NOMO-1 (cell line): ENCODE data around the gene STAM.

ENCODE experiments used
- DNase-seq, 2 experiments: peaks; one replicate each; lab custom pipeline; 2025; ENCODE audit not compliant: unreplicated experiment in 2 of 2; lab: John Stamatoyannopoulos, UW

The STAM gene

GRCh38 chr10:17673471-17674061 is 29.6 kb downstream of the STAM start:
- no peak for DNase-seq

DNA sequence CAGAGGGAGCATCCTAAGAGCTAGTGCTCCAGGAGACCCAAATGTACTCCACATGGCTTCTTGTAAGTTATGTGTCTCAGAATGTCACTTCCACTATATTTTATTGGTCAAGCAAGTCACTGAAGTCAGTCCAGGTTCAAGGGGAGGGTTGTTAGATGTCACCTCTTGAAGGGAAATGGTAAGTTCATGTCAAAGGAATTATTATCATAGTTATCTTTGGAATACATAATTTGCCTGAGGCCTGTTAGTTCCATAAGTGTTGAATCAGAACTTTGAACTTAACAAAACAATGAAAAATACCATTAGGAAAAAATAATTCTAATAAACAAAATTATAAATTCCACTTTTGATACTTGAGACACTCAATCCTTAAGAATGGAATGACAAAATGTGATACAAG is 30.6 kb downstream of the STAM start:
- no peak for DNase-seq

- no peak for DNase-seq
Observed at GRCh38 chr10:17675638-17676037, 31.7 kb downstream of the STAM start.

- no peak for DNase-seq
Observed at GRCh38 chr10:17676919-17677318, 33.0 kb downstream of the STAM start.

DNA sequence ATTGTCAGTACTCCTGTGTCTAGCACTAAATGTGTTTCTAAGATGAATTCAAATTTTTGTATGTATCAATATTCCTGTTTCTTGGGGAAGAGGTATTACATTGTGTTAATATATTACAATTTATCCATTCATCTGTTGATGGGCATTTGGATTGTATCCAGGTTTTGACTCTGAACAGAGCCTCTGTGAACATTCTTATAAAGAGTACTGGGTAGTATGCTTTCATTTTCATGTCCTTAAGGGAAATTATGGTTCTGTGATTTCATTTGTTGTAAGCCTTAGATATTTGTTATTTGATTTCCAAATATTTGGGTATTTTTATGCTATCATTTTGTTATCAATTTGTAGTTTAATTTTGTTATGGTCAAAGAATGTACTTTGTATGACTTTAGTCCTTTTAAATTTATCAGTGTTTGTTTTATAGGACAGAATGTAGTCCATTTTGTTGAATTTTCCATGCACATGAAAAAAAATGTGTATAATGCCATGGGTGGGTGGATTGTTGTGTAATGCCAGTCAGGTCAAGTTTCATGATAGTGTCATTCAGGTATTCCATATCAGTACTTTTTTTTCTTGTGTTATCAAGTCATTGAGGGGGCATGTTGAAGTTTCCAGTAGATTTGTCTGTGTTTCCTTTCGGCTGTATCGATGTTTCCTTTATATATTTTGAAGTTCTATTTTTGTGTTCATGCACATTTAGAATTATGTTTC is 38.4 kb downstream of the STAM start:
- DNase-seq, result no peak

DNA sequence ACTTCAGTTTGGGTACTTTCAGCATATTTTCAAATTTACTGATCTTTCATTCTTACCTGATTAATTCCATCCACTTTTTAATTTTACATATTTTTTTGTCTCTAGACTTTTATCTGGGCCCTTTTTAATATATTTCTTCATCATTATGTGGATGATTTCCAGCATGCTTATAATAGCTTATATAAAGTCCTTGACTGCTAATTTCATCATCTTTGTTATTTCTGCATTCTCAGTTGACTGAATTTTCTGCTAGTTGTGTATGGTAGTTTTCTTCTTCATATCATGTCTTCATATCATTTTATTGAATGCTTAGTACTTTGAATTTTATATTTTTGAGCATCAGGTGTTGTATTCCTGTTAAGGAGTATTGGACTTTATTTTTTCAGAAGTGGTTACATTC is 39.6 kb downstream of the STAM start:
- DNase-seq, result no peak

- no peak for DNase-seq
Observed at GRCh38 chr10:17684537-17684936, 40.6 kb downstream of the STAM start.

DNA sequence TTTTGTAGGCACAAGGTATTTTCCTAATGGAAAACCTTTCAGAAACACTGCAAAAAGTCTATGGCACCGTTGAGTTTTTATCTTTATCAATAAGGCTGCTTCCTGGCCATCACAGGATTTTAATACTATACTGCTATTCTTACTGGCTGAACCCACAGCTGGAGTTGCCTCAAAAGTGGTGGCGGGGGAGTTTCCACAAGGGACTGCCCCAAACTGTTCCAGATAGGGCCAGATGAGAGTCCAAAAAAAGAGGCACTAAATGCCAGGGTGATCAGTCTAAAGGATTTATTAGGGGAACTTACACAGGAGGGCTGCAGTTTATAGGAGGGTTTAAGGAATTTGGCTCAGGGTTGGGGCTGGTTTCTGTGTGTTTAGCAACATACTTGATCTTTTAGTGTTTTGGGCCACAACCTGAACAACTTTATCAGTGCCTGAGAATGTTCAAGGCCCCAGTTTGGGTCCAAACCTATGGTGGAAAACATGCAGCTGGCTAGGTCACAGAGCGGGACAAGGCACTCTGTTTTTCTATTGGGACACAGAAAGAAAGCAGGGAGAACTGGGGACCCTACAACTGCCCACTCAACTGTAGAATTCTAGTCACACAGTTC is 41.4 kb downstream of the STAM start:
- no peak for DNase-seq

- no peak for DNase-seq
Observed at GRCh38 chr10:17687117-17687831, 43.3 kb downstream of the STAM start.

DNA sequence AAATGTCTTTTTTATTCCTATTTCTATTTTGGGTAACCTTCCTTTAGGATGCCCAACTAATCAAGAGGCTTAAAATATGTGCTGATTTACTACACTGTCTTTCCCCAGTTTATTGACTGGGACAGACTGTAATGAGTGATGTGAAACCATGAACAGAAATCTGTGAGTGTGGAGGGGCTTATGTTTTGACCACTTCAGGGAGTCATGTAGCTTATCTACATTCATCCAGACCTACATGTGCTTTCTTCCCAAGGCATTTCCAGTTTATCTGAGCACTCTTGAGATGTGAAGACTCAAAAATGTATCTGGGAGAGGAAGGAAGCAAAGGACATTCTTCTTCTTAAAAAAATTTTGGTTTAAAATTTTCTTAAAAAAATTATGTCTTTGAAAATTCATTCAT is 45.2 kb downstream of the STAM start:
- no peak for DNase-seq

GRCh38 chr10:17693009-17693408 is 49.1 kb downstream of the STAM start:
- DNase-seq, result no peak

DNA sequence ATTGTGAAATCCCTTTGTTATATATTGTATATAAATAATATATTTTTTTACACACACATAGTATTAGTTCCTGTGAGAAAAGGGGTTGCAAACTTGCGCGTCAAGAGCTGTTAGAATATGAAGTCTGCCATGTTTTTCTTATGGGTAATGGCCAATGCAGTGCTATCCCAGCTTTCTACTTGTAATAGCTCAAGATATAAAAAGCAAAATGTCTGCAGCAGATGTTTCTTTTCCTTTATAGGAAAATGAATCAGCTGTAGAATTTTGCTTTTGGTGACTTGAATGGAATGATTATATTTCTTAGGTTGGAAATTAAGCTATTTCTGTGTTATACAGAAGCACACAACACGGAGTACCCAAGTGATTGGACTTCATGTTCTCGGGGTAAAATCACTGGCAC is 54.7 kb downstream of the STAM start:
- no peak for DNase-seq

GRCh38 chr10:17701301-17701700 is 57.4 kb downstream of the STAM start:
- no peak for DNase-seq

DNA sequence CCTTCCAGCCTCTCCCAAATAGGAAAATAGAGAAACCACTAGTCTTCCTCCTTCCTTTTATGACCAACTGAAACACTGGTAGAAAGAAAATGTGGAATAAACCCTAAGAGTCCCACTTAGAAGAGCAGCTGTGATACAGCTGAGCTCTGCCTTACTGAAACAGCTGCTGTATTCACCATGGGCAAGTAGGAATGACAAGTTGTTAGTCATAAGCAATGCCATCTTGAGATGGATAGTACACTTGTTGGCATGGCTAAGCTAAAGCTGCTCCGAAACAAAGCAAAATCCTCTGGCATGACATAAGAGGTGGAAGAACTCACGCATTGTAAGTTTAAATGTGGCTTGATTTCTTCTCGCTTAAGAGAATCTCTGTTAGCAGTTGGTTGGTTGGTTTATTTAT is 59.8 kb downstream of the STAM start:
- DNase-seq, result no peak

DNA sequence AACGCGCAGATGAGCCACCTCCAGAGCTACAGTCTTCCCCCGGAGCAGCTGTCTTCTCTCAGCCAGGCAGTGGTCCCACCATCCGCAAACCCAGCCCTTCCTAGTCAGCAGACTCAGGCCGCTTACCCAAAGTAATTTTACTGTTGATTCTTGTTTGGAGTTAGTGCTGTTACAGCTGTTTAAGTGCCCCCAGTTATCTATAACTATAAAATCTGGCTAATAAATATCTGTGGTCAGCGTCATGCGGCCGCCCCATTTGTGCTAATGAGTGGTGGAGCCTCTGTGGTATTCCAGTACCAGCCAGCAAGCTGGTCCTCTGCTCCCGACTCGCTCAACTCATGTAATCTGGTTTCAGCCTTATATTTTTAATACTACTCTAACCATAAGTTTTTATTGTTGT is 64.9 kb downstream of the STAM start:
- DNase-seq, result no peak

- DNase-seq, result no peak
Observed at GRCh38 chr10:17709492-17709891, 65.5 kb downstream of the STAM start.

- no peak for DNase-seq
Observed at GRCh38 chr10:17710181-17710580, 66.2 kb downstream of the STAM start.

- no peak for DNase-seq
Observed at GRCh38 chr10:17712053-17712452, 68.1 kb downstream of the STAM start.

- no peak for DNase-seq
Observed at GRCh38 chr10:17712717-17713471, 68.9 kb downstream of the STAM start.

- DNase-seq, result no peak
Observed at GRCh38 chr10:17713758-17714157, 69.8 kb downstream of the STAM start.

- no peak for DNase-seq
Observed at GRCh38 chr10:17716161-17716560, 72.2 kb downstream of the STAM start.
